ENCODE measurements around the gene FARS2.

FARS2 gene

DNA sequence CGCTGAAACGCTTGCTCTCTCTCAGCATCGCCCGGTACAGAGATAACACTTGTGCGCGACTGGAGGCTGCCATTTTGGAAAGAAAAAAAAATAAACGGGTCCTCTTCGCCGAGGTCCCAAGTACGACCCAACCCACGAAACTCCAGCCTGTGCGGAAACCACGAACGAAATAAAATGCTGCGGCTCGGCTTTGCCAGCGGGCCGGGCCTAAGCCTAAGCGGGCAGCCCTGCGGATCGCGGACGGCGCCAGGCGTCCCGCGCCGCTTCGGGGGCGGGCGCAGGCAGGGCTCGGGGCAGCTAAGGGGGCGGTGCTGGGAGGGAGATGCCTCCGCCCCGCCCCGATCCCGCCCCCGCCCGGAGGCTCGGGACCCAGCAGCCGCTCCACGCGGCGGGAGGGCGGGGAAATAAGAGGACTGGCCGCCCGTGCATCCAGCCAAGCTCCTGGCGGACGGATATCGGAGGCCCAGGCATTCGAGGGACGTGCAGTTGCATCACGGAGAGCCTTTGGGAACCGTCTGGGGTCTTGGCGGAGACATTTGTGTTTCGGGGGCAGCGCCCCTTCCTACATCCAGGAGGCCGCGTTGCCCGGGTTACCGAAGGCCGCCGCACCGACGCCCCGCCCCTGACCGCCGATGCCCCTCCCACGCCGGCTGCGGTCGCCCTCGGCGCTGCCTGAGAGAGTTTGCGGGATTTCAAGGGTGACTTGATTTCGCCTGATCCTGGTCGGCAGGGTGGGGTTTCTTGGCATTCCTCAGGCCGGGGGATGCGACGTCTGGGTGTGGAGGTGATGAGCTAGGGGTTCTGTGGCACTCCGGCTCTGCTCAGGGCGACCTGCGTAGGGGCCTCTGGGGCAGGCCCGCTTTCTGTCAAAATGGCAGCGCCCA lies at the start of gene FARS2, which contains the start of gene LYRM4:
FARS2 (plus strand) TSS at position 853 of the 884 bp plus-strand sequence.
LYRM4 (minus strand) TSS at position 290 of the 884 bp plus-strand sequence; CDS start at position 73, 217 bp downstream.
- peak; percentile 91 for DNase-seq (ENCODE audit: low read depth)

GRCh38 chr6:5213836-5214235 lies 47.5 kb upstream of the FARS2 start:
- no peak for DNase-seq (ENCODE audit: low read depth)

GRCh38 chr6:5214570-5215052 lies 46.7 kb upstream of the FARS2 start:
- no peak for DNase-seq (ENCODE audit: low read depth)

GRCh38 chr6:5215159-5215558 lies 46.2 kb upstream of the FARS2 start:
- no peak for DNase-seq (ENCODE audit: low read depth)

DNA sequence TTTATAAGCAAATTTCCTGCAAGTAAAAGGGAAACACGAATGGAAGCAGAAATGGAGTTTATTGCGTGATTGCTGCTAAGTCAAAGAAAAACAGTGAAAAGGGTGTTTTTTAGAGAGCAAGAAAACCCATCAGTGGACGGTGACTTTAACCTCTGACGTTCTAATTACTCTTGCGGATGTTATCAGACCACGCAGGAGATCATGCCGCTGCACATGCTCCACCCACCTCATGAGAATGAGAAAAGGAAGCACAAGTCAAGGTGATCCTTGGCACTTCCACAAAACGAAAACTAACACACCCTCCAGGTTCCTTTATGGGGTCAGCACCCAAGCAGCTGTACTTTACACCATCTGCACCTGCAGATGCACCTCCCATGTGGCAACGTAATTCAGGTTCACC lies 45.5 kb upstream of the FARS2 start:
- DNase-seq (ENCODE audit: low read depth) = no peak

- no peak for DNase-seq (ENCODE audit: low read depth)
Measured at GRCh38 chr6:5217356-5217755, 44.0 kb upstream of the FARS2 start.

DNA sequence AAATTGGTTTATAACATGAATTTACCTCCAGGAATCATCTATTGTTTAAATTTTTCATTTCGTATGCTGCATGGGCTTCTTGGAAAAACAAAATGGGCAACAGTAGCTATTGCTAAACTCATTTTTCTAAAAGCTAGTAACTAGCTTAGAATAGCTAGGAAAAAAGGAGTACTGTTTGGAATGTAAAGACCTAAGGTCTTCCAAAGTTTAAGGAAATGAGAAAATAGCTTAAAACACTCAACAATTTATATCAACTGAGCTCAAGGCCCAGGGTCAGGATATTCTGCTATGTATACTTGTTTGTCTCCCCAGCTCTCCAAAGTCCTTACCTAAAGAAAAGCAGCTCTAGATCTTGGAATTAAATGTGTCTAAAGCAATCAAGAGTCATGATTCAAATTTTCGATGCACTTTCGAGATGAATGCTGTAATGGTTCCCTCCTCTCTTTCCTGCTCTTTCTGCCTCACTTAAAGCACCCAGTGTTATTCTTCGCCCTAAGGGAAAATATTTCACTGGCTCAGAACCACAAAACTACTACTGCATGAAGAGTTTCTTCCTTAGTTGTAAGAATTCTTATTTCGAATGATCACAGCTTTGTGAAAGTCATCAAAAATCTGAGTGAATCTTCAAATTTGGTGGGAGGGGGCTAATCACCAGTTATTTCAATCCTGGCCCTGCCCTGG lies 42.2 kb upstream of the FARS2 start:
- no peak for DNase-seq (ENCODE audit: low read depth)

DNA sequence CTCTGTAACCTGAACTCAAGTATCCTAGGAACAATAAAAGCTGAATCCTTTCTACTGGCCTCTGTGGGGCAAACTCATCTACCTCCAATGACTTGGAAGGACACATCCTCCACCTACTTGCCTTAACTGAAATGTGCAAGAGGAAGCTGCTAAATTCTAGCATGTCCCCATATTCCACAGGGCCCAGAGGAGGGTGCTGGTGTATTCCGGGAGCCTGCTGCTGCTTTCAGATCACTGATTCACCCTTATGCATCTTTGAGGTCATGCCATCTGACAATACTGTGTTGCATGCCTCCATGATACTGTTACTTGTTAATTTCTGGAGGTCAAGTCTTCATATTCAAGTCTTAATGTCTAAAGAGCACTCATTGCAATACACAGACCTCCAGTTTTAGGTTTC lies 40.9 kb upstream of the FARS2 start:
- DNase-seq (ENCODE audit: low read depth) = no peak

GRCh38 chr6:5223309-5223708 lies 38.0 kb upstream of the FARS2 start:
- no peak for DNase-seq (ENCODE audit: low read depth)

GRCh38 chr6:5229356-5229755 lies 32.0 kb upstream of the FARS2 start:
- no peak for DNase-seq (ENCODE audit: low read depth)

GRCh38 chr6:5230081-5230480 lies 31.2 kb upstream of the FARS2 start:
- no peak for DNase-seq (ENCODE audit: low read depth)

- no peak for DNase-seq (ENCODE audit: low read depth)
Measured at GRCh38 chr6:5231289-5231688, 30.0 kb upstream of the FARS2 start.

GRCh38 chr6:5234874-5235273 lies 26.4 kb upstream of the FARS2 start:
- DNase-seq (ENCODE audit: low read depth) = no peak

- no peak for DNase-seq (ENCODE audit: low read depth)
Measured at GRCh38 chr6:5235830-5236229, 25.5 kb upstream of the FARS2 start.

DNA sequence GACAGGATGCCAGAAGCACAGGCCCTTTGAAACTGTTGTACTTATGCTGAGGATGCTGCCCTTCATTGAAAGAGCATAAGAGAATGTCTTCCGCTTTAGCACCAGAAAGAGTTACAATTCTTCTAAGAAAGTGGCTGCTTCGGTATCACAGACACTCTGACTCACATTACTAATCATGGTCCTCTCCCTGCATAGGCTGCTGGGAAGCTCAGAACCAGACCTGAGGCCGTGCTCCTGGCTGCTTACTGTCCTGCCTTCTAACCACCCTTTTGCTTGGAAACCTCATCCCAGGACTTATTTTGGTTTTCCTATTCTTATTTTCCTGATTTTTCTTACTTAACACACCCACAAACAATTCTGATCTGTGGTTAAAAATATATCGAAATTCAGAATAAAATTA lies 23.5 kb upstream of the FARS2 start:
- DNase-seq (ENCODE audit: low read depth) = no peak

DNA sequence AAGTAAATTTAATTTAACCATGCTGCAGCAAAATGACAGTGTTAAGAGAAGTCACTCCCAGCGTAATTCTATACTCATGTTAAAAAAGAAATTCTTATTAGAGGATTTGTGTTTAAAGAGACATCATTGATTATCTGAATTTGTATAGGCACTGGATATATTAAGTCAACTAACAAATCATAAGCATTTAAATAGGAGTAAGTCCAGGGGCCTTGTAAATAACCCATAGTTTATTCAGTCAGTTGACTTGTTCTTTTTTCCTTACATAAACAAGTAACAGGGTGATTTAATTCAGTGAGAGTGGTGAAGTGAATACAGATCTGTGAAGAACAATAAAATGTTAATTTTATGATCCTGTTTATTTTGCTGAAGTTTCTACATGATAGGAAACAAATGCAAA lies 23.0 kb upstream of the FARS2 start:
- no peak for DNase-seq (ENCODE audit: low read depth)

DNA sequence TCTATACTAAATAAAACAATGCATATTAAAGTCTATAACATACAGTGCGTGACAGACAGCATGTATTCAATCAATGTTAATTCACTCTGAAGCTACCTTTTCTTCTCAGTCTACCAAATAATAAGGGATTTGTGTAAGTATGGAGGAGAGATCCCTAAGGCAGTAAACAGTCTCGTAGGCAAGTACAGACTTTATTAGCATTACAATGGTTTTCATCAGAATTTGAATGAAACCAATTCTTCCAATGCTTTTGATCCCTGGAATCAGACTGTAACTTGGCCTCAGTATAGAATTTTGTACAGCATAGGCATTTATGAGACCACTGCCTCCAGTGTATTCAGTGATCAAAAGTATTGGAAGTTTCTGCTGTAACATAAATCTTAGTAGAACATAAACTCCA lies 20.1 kb upstream of the FARS2 start:
- DNase-seq (ENCODE audit: low read depth) = no peak

GRCh38 chr6:5243069-5243468 lies 18.2 kb upstream of the FARS2 start:
- no peak for DNase-seq (ENCODE audit: low read depth)

DNA sequence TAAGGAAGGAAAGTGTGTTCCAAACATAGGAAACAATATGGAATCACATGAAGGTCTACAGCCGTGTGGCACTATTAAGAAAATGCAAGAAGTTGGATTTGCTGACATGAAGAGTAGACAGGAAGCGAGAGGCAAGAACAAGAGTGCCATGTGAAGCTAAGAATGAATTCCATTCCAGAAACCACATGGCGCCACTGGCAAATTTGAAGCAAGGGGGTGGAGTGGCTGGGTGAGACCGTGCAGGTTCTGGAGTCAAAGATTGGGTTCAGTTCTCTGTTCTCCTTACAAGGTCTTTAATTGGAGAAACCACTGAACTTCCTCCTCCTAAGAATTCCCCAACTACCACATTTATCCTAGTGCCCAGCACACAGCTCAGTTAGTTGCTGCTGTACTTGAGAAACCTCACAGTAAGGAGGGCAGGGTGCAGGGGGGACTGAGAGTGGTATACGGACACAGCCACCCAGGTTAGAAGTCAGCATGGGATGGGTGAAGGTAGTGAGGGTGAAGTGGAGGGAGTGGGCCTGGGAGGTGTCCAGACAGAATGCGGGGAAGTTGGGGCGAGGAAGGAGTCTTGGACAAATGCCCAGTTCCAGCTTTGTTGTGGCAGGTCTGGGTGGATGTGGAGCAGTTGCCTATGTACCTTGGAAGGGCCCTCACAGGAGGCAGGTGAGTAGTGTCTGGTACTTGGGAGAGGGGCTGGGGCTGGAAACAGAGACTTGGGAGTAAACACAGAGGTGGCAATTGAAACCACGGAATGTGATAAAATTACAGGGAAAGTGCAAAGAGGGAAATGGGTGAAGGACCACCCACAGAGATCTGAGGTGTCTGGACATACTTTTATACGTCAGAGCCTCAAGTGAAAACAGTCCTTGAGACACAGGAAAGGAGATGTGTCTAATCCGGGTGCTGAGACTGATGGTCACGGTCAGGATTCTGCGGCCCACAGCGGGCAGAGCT lies 14.9 kb upstream of the FARS2 start:
- no peak for DNase-seq (ENCODE audit: low read depth)

- no peak for DNase-seq (ENCODE audit: low read depth)
Measured at GRCh38 chr6:5247201-5247600, 14.1 kb upstream of the FARS2 start.

- DNase-seq (ENCODE audit: low read depth) = no peak
Measured at GRCh38 chr6:5248302-5249098, 12.8 kb upstream of the FARS2 start.

All from stimulated activated CD8-positive, alpha-beta memory T cell treated with anti-CD3 and anti-CD28 coated beads, Interleukin-12 subunit alpha, Interleukin-12 subunit beta, amount 100 ng/mL, for 4 hours (primary cell).